C4-2B (cell line): ENCODE data around the gene KRTAP3-3.

Experiments used
- ZFX ChIP-seq: fragments of 450-650 bp; IDR thresholded peaks from 2 replicates; pipeline ENCODE4 v1.6.1; 2017
- TF ChIP-seq, protein P1 (sequence below): fragments of 450-650 bp; conservative IDR thresholded peaks from 2 replicates; pipeline ENCODE4 v1.5.1; 2017; ENCODE audit warnings: mild to moderate bottlenecking

DNA sequence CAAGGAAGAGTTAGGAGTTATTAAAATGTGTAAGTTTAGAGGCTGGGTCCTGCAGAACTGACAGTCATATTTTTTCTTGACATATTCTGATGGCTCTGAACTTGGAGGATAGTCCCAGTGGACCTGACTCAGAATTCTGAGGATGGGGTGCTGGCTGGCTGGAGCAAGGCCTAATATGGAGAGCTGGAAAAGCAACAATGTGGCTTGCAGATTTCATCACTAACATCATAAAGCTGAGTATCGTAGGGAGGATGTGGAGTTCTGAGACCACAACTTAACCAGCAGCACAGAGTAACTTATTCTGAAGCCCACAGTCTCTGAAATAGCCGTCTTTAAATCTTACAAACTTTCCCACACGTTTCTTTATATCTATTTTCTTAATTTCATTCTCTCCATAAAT is 30.7 kb upstream of the KRTAP3-3 start:
- TF ChIP-seq, protein P1, sequence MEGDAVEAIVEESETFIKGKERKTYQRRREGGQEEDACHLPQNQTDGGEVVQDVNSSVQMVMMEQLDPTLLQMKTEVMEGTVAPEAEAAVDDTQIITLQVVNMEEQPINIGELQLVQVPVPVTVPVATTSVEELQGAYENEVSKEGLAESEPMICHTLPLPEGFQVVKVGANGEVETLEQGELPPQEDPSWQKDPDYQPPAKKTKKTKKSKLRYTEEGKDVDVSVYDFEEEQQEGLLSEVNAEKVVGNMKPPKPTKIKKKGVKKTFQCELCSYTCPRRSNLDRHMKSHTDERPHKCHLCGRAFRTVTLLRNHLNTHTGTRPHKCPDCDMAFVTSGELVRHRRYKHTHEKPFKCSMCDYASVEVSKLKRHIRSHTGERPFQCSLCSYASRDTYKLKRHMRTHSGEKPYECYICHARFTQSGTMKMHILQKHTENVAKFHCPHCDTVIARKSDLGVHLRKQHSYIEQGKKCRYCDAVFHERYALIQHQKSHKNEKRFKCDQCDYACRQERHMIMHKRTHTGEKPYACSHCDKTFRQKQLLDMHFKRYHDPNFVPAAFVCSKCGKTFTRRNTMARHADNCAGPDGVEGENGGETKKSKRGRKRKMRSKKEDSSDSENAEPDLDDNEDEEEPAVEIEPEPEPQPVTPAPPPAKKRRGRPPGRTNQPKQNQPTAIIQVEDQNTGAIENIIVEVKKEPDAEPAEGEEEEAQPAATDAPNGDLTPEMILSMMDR = no peak
- TF ChIP-seq ZFX = no peak
